IMR-90 (cell line): Measurements from ENCODE around the gene ANTXRL. TPM values are rescaled to one million over a fixed set of nuclear protein-coding genes. Genes with fewer than 3 reads are reported as not detected.
"Not testable (repeated sequence)": the region's sequence is repeated elsewhere in the genome, so short reads cannot be mapped to it uniquely, and the experiment has no call there.

Source experiments
- ATAC-seq: fragments of 200-7000 bp; cut with Tn5 transposase; 2 replicates; pipeline ENCODE4 v1.9.1; 2020; ENCODE audit warnings: low read depth, mild to moderate bottlenecking, moderate library complexity
- BruUV-seq: library from RNA; stranded (reverse); fragments of 400-500 nt; replicated peaks from 2 replicates; lab custom pipeline; 2021; lab: Mats Ljungman, UMichigan
- CTCF ChIA-PET: fragments of 300-600 bp; formaldehyde crosslinking; extraction: SDS; loops from one replicate; lab custom pipeline; 2021; ENCODE audit warnings: antibody characterized with exemption; lab: Yijun Ruan, JAX
- POLR2A ChIA-PET: fragments of 300-600 bp; sonication (Branson Sonifier 250); formaldehyde crosslinking; loops from one replicate; lab custom pipeline; 2022; ENCODE audit warnings: antibody characterized with exemption; ENCODE audit not compliant: unreplicated experiment; lab: Charles Lee
- DNase-seq: peaks from one replicate; pipeline ENCODE4 v3.0.0; 2013
- H2AFZ ChIP-seq: replicated peaks from 2 replicates; pipeline ENCODE3; 2013; ENCODE audit warnings: low read length, mild to moderate bottlenecking; ENCODE audit not compliant: poor library complexity
- H2AK5ac ChIP-seq: 2 replicates; pipeline ENCODE4 v1.6.1; 2013; ENCODE audit warnings: low read depth, low read length, inconsistent platforms
- H2AK9ac ChIP-seq: replicated peaks from 2 replicates; pipeline ENCODE3; 2013; ENCODE audit warnings: mild to moderate bottlenecking, low read depth, low read length, moderate library complexity; ENCODE audit not compliant: poor library complexity
- H2BK120ac ChIP-seq: 2 replicates; pipeline ENCODE4 v1.6.1; 2013; ENCODE audit warnings: low read depth, low read length, inconsistent platforms
- H2BK15ac ChIP-seq: 3 replicates; pipeline ENCODE4 v1.6.1; 2013; ENCODE audit warnings: low read depth, low read length, inconsistent platforms
- H2BK20ac ChIP-seq: 2 replicates; pipeline ENCODE4 v1.6.1; 2013; ENCODE audit warnings: low read depth, mild to moderate bottlenecking, inconsistent platforms, low read length, moderate library complexity
- H2BK5ac ChIP-seq: 2 replicates; pipeline ENCODE4 v1.6.1; 2013; ENCODE audit warnings: mild to moderate bottlenecking, low read depth, low read length, inconsistent platforms; ENCODE audit not compliant: poor library complexity, severe bottlenecking
- H3K14ac ChIP-seq: replicated peaks from 2 replicates; pipeline ENCODE4 v1.6.1; 2013; ENCODE audit warnings: low read depth, low read length, inconsistent platforms
- H3K18ac ChIP-seq: 2 replicates; pipeline ENCODE4 v1.6.1; 2013; ENCODE audit warnings: low read depth, low read length, control low read depth
- H3K23ac ChIP-seq: 2 replicates; pipeline ENCODE4 v1.6.1; 2013; ENCODE audit warnings: low read depth, low read length, inconsistent platforms
- H3K27ac ChIP-seq: 2 replicates; pipeline ENCODE4 v1.5.1; 2013; ENCODE audit warnings: mild to moderate bottlenecking, control low read depth, low read length; ENCODE audit not compliant: insufficient read depth
- H3K27me3 ChIP-seq: 2 replicates; pipeline ENCODE4 v1.6.1; 2013; ENCODE audit warnings: low read length; ENCODE audit not compliant: control insufficient read depth, insufficient read depth
- H3K36me3 ChIP-seq: 2 replicates; pipeline ENCODE4 v1.6.1; 2013; ENCODE audit warnings: low read length, mixed read lengths; ENCODE audit not compliant: control insufficient read depth, insufficient read depth
- H3K4ac ChIP-seq: 2 replicates; pipeline ENCODE4 v1.6.1; 2013; ENCODE audit warnings: low read depth, low read length, inconsistent platforms
- H3K4me1 ChIP-seq: 2 replicates; pipeline ENCODE4 v1.6.1; 2013; ENCODE audit warnings: low read length, mixed read lengths; ENCODE audit not compliant: control insufficient read depth, insufficient read depth
- H3K4me2 ChIP-seq: 2 replicates; pipeline ENCODE4 v1.6.1; 2013; ENCODE audit warnings: low read depth, mild to moderate bottlenecking, control low read depth, low read length, moderate library complexity
- H3K4me3 ChIP-seq: 2 replicates; pipeline ENCODE4 v1.5.1; 2013; ENCODE audit warnings: low read depth, mild to moderate bottlenecking, control low read depth, low read length, moderate library complexity; ENCODE audit not compliant: insufficient read depth
- H3K56ac ChIP-seq: 2 replicates; pipeline ENCODE4 v1.6.1; 2013; ENCODE audit warnings: low read length, inconsistent platforms; ENCODE audit not compliant: insufficient read depth; ENCODE audit errors: extremely low read depth
- H3K79me1 ChIP-seq, 2 experiments: 2 replicates each; pipeline ENCODE4 v1.6.1; 2013; ENCODE audit warnings: low read length in 2 of 2, inconsistent platforms in 1 of 2, low read depth in 1 of 2
- H3K9ac ChIP-seq: 2 replicates; pipeline ENCODE4 v1.6.1; 2013; ENCODE audit warnings: low read depth, low read length, control low read depth
- H3K9me1 ChIP-seq: 2 replicates; pipeline ENCODE4 v1.6.1; 2013; ENCODE audit warnings: low read length, inconsistent platforms; ENCODE audit not compliant: insufficient read depth
- H3K9me3 ChIP-seq: 2 replicates; pipeline ENCODE4 v1.6.1; 2013; ENCODE audit warnings: low read length; ENCODE audit not compliant: control insufficient read depth, insufficient read depth
- H4K20me1 ChIP-seq: 2 replicates; pipeline ENCODE4 v1.6.1; 2013; ENCODE audit warnings: low read length, inconsistent platforms; ENCODE audit not compliant: insufficient read depth
- H4K5ac ChIP-seq: 2 replicates; pipeline ENCODE4 v1.6.1; 2013; ENCODE audit warnings: mild to moderate bottlenecking, low read depth, low read length, control low read depth
- H4K8ac ChIP-seq, 2 experiments: 2 replicates each; pipeline ENCODE4 v1.6.1; 2013; ENCODE audit warnings: low read depth in 2 of 2, low read length in 2 of 2, control low read depth in 1 of 2, inconsistent platforms in 1 of 2
- H4K91ac ChIP-seq: 2 replicates; pipeline ENCODE4 v1.6.1; 2013; ENCODE audit warnings: low read depth, low read length, inconsistent platforms; ENCODE audit not compliant: insufficient read depth
- BHLHE40 ChIP-seq: fragments of 150-350 bp; IDR thresholded peaks from 2 replicates; pipeline ENCODE4 v1.6.1; 2016; ENCODE audit warnings: mild to moderate bottlenecking, low read depth, low read length
- CEBPB ChIP-seq: IDR thresholded peaks from 2 replicates; pipeline ENCODE4 v1.6.1; 2012; ENCODE audit warnings: low read depth, low read length, improper control_type of control experiment
- CHD1 ChIP-seq: IDR thresholded peaks from 2 replicates; pipeline ENCODE4 v1.6.1; 2012; ENCODE audit warnings: low read depth, low read length, improper control_type of control experiment
- FOS ChIP-seq: fragments of 150-350 bp; IDR thresholded peaks from 2 replicates; pipeline ENCODE4 v1.6.1; 2016; ENCODE audit warnings: low read depth, low read length
- MAFK ChIP-seq: IDR thresholded peaks from 2 replicates; pipeline ENCODE4 v1.6.1; 2012; ENCODE audit warnings: low read depth, low read length, improper control_type of control experiment
- MAZ ChIP-seq: IDR thresholded peaks from 2 replicates; pipeline ENCODE4 v1.6.1; 2012; ENCODE audit warnings: low read depth, mild to moderate bottlenecking, low read length, improper control_type of control experiment, moderate library complexity, borderline replicate concordance
- POLR2A ChIP-seq: IDR thresholded peaks from 2 replicates; pipeline ENCODE4 v1.6.1; 2012; ENCODE audit warnings: mild to moderate bottlenecking, low read depth, low read length
- RAD21 ChIP-seq: IDR thresholded peaks from 2 replicates; pipeline ENCODE4 v1.6.1; 2012; ENCODE audit warnings: low read length, improper control_type of control experiment
- RCOR1 ChIP-seq: IDR thresholded peaks from 2 replicates; pipeline ENCODE4 v1.6.1; 2012; ENCODE audit warnings: mild to moderate bottlenecking, low read length, improper control_type of control experiment; ENCODE audit not compliant: insufficient replicate concordance
- RFX5 ChIP-seq: IDR thresholded peaks from 2 replicates; pipeline ENCODE4 v1.8.0; 2012; ENCODE audit warnings: low read depth, mild to moderate bottlenecking, low read length, moderate library complexity
- SMC3 ChIP-seq: fragments of 150-350 bp; IDR thresholded peaks from 2 replicates; pipeline ENCODE4 v1.6.1; 2016; ENCODE audit warnings: low read depth, mild to moderate bottlenecking, antibody characterized with exemption, low read length, moderate library complexity
- USF2 ChIP-seq: fragments of 150-350 bp; IDR thresholded peaks from 2 replicates; pipeline ENCODE4 v1.6.1; 2017; ENCODE audit warnings: mild to moderate bottlenecking, antibody characterized with exemption, low read length, low read depth
- WGBS, 2 experiments: methylation state at CpG; one replicate each; pipeline versions ENCODE4 v1.1.5 to v1.1.7; 2013; ENCODE audit warnings: missing lambda C conversion rate in 2 of 2; ENCODE audit not compliant: insufficient read length in 1 of 2; ENCODE audit errors: extremely low coverage in 2 of 2; 5-methylcytosine and 5-hydroxymethylcytosine counted together
- dilution Hi-C: fragments of 300-500 bp; cut with HindIII; formaldehyde crosslinking; loops from one replicate; pipeline ENCODE4 v1.14.3; 2018; ENCODE audit warnings: low sequenced_read_pairs; ENCODE audit not compliant: unreplicated experiment
- in situ Hi-C: fragments of 300-500 bp; cut with MboI; formaldehyde crosslinking; loops from 3 replicates; pipeline ENCODE4 v1.14.3; 2019; ENCODE audit warnings: low sequenced_read_pairs, inconsistent platforms, mixed read lengths
- intact Hi-C: fragments of 100-400 bp; cut with micrococcal nuclease; formaldehyde crosslinking; loops from 2 replicates; pipeline ENCODE4 v1.10.0; 2022
- polyA plus RNA-seq, 3 experiments: library from polyadenylated mRNA; depleted of rRNA; stranded (reverse); fragments of >200 nt; gene quantifications; 2 replicates each; pipeline ENCODE4 v1.2.3, GENCODE V29; 2012; ENCODE audit warnings: low replicate concordance in 1 of 3
- total RNA-seq: library from RNA; depleted of rRNA; stranded (reverse); fragments of >200 nt; gene quantifications from 2 replicates; pipeline ENCODE4 v1.2.3, GENCODE V29; 2012

Gene ANTXRL
- total and polyA plus RNA-seq, 2 of the 4 experiments (the other 2 are of a cell fraction), result not detected

GRCh38 chr10:46257099-46257498 is 29.7 kb upstream of the ANTXRL start:
- no TSS peak for BruUV-seq
- in situ Hi-C loops, result no loop called here
- H3K4me3 ChIP-seq, result no peak overlapping the region

DNA sequence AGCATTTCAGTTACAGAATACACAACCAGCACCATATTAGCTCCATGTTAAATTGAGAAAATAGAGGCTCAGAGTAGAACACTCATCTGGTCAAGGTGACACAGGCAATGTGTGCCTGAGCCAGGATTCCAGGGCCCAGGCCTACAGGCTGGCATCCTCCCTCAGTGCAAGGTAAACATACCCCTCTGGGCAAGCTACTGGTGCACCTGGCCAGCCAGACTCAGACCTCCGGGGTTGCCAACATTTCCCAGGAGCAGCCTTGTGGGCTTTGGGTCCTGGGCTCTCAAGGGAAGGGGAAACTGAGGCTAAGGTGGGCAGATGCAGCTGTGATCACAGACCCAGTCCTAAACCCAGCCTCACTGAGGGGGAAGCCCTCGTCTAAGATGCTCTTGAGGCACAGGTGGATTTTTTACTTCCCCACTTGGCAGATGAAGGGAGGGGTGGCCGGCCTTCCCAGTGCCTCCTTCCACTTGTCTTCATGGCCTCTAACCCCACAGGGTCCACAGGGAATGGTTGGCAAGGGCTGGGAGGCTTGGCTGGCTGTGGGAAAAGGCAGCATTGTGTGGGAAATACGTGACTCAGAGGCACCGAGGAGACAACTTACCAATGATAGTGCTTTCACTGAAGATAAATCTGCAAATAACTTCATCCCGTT is 23.8 kb upstream of the ANTXRL start:
- H2AFZ ChIP-seq, H3K9me1 ChIP-seq, H3K18ac ChIP-seq, H3K4me2 ChIP-seq, H3K56ac ChIP-seq, H3K9me3 ChIP-seq, H4K20me1 ChIP-seq, CTCF ChIA-PET, H2BK15ac ChIP-seq, H4K8ac ChIP-seq, H2BK5ac ChIP-seq, DNase-seq, H3K27me3 ChIP-seq, H3K27ac ChIP-seq, H3K4ac ChIP-seq, dilution Hi-C loops, H3K23ac ChIP-seq, H3K4me3 ChIP-seq, H3K4me1 ChIP-seq, H2BK20ac ChIP-seq, H2AK9ac ChIP-seq, POLR2A ChIA-PET, in situ Hi-C loops, H4K91ac ChIP-seq, H4K5ac ChIP-seq, H2BK120ac ChIP-seq, H3K14ac ChIP-seq, H3K9ac ChIP-seq, H3K36me3 ChIP-seq, H3K79me1 ChIP-seq, intact Hi-C loops, H2AK5ac ChIP-seq, BruUV-seq, ATAC-seq: not testable (repeated sequence)
- WGBS, 2 experiments, result no CpG with 5 or more reads among the region's 6 CpGs

More at GRCh38 chr10:46257099-46257498, 29.7 kb upstream of the ANTXRL start:
- Histone ChIP-seq H3K79me1 (no peaks in the 10 kb centered on the region), H2BK20ac (no peak overlapping the region), H4K5ac (no peak overlapping the region), H3K9me3 (no peaks in the 10 kb centered on the region), H3K4me1 (0 out of 2 replicates have a peak, but pooled peaks cover 2% of the 10 kb centered on the region), H3K18ac (no peak overlapping the region), H2BK15ac (no peak overlapping the region), H3K27me3 (peaks cover 15% of the 10 kb centered on the region), H3K36me3 (no peaks in the 10 kb centered on the region), H2AK5ac (no peak overlapping the region), H2BK5ac (no peak overlapping the region), H2AFZ (no peak overlapping the region), H3K9me1 (no peaks in the 10 kb centered on the region), H3K4me2 (no peak overlapping the region), H4K20me1 (no peaks in the 10 kb centered on the region), H3K23ac (no peak overlapping the region), H3K4ac (no peak overlapping the region), H3K56ac (no peak overlapping the region), H3K9ac (no peak overlapping the region), H3K14ac (no peak overlapping the region), H4K8ac (no peak overlapping the region), H2BK120ac (no peak overlapping the region), H2AK9ac (no peak overlapping the region), H3K27ac (no peak overlapping the region), H4K91ac (no peak overlapping the region)
- no CpG with 5 or more reads among the region's 4 CpGs for WGBS, 2 experiments
- intact Hi-C loops (loop anchor here (1.0 kb wide), 1 partner anchor 10 kb away; no protein-coding TSS in a partner anchor), dilution Hi-C loops (no loop called here)
- TF ChIP-seq POLR2A (no peak), USF2 (no peak), RCOR1 (no peak), MAFK (no peak), RFX5 (no peak), RAD21 (no peak), CEBPB (no peak), SMC3 (no peak), BHLHE40 (no peak), CHD1 (no peak), FOS (no peak), MAZ (no peak)
- DNase-seq, result no peak
- CTCF ChIA-PET, result no interaction called here
- POLR2A ChIA-PET, result no interaction called here
- no peak for ATAC-seq
